NCI-H1092 (cell line): Measurements from ENCODE around the gene GIPR.
"Not testable (repeated sequence)": the region's sequence is repeated elsewhere in the genome, so short reads cannot be mapped to it uniquely, and the experiment has no call there.

Experiments
- DNase-seq: peaks from one replicate; lab custom pipeline; 2025; lab: John Stamatoyannopoulos, UW

Gene GIPR

DNA sequence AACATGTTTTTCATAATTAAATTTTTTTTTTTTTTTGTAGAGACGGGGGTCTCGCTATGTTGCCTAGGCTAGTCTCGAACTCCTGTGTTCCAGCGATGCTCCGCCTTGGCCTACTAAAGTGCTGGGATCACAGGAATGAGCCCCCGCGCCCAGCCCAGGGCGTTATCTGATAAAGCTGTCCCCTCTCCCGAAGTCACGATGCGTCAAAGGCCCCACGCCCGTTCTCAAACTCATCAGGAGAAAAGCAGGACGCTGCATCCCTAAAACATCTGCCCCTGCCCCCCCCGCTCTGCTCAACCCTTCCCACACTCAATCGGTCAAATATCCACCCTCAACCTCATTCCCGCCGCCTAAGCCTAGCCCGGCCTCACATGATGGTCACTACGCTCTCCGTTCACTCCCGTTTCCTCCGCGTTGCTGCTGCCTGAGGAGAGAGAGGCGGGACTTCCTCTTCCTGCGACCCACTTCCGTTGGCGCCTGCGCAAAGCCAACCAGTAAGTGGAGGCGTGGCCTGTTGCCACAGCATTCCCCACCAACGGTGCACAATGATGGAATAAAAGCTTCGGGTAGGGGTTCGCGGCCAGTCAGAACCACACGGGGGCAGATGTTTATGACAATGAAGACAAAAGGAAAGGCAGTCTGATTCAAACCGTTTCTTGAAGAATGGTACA is 23.6 kb downstream of the GIPR start, which contains the start of gene SNRPD2:
Gene SNRPD2 (minus strand): TSS at position 438 of the 671 bp plus-strand sequence. CDS start 65 bp downstream, at position 373.
- DNase-seq: peak; percentile 86

DNA sequence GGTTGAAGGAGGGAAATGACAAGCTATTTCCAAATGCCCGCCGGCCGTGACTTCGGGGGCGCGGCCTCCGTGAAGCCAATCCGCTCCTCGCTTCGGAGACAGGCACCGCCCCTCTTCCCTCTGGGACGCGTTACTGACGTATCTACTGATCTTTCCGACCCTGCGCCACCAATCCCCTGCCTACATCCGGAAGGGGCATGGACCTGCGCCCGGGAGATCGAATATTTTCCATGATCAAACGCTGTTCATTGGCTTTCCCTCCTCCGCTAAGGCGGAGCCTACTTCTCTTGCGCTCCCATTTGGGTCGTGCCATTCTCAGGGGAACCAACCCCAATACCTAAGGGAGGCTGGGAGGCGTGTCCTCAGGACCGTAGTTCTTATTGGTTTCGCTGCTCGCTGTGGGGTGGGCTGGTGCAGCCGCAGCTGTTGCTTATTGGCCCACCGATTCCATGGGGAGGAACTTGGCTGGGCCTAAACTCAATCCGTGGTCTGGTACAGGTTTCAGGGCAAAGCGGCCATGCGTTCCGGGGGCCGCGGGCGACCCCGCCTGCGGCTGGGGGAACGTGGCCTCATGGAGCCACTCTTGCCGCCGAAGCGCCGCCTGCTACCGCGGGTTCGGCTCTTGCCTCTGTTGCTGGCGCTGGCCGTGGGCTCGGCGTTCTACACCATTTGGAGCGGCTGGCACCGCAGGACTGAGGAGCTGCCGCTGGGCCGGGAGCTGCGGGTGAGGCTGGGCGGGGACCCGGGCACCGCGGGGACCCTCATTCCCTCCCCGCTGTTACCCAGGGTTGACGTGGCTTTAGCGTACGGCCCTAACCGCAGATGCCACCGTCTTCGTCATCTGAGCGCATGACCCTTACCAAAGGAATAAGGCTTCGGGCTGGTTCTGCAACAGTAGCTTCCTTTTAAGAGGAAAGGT is 24.4 kb downstream of the GIPR start, which contains the start of gene QPCTL:
Gene QPCTL (plus strand): TSS at position 480 of the 919 bp plus-strand sequence. CDS start 38 bp downstream, at position 518.
- peak; percentile 98 for DNase-seq

DNA sequence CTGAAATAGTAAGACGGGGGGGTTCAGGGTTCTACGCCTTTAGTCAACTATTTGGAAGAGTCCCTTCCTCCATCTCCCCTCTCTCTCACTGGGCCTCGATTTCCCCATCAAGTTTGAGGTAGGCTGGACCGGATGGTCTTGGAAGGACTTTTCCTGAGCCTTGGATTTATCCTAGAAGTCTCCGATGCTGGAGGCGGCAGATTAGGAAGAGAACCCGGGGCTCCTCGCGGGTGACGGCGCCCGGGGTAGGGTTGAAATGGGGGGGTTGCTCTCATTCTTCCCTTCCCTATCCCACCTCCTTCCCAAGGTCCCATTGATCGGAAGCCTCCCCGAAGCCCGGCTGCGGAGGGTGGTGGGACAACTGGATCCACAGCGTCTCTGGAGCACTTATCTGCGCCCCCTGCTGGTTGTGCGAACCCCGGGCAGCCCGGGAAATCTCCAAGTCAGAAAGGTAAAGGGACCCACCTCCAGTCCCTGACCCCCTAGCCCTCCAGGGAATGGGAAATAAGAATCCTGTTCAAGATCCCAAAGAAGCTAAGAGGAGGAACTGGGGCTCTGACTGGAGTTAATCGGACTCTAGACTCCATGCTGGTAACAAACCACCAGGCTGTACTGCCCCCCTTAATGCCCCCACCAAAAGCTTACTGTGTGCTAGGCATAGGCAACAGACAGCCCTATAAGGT is 25.2 kb downstream of the GIPR start:
- DNase-seq: peak; percentile 46

DNA sequence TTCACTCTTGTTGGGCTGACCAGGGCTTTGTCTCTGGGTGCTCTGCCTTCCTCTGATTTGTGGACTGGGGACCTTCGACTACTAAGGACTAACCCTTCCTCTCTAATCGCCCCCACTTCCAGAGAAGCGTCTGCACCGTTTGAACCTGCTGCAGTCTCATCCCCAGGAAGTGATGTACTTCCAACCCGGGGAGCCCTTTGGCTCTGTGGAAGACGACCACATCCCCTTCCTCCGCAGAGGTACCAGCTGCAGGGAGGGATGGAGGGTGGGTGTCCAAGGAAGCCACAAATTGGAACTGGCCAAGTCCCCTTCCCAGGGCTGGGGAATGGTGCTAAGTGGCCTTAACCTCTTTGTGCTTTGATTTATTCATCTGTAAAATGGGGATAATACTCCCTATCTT is 33.7 kb downstream of the GIPR start:
- DNase-seq: no peak

DNA sequence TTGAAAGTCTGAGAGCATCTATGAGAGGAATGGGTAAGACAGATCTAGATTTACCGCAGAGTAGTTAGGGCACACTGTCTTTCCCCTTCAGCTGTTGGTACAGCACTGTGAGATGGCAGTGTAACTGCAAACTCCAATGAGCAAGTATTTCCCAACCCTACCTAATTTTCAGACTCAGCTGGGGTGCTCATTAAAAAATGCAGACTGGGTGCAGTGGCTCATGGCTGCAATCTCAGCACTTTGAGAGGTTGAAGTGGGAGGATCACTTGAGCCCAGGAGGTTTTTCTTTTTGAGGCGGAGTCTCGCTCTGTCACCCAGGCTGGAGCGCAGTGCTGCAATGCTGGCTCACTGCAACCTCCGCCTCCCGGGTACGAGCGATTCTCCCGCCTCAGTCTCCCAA is 37.1 kb downstream of the GIPR start:
- DNase-seq: no peak

DNA sequence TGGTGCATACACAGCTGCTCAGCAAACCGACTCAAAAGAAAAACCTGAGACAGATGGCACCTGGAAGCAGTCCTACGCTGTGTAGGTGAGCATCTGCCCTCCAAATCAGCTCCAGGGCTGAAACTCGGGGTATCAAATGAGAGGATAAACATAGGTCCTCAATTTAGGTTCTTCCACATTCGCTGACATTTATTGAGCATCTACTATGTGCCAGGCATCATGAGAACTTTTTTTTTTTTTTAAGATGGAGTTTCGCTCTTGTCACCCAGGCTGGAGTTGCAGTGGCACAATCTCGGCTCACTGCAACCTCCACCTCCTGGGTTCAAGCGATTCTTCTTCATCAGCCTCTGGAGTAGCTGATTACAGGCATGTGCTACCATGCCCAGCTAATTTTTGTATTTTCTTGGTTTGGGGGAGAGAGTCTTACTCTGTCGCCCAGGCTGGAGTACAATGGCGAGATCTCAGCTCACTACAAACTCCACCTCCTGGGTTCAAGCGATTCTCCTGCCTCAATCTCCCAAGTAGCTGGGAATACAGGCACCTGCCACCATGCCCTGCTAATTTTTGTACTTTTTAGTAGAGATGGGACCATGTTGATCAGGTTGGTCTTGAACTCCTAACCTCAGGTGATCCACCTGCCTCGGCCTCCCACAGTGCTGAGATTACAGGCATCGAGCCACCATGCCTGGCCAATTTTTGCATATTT is 37.8 kb downstream of the GIPR start:
- DNase-seq: no peak

DNA sequence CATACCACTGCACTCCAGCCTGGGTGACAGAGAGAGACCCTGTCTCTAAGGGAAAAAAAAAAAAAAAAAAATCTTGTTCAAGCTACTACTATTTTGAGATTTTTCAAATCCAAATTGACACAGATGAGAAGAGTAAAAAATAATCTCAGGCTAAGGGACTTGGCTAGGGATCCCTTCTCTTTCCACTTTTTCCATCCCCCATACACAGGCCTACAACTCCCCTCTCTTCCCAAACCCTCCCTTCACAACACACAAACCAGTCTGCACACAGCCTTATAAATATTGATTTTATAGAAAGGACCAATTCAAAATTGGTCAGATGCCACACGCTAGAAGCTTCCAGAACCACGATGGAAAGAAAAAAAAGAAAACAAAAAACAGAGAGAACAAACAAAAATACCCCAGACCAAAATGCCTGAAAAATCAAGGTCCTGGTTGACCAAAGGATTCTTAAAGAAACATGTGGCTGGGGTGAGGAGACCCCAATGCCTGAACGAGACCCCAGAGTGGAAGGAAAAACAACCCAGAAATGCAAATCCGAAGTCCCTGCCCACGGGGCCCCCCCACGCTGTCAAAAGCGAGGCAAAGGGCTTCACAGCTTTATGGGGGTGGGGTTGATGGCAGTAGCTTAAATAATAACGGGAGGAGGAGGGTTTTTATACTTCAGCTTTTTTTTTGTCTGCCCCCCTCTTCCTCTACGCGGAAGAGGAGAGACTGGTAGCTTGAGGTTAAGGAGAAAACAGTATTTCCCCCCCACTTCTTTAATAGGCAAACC is 42.5 kb downstream of the GIPR start:
- no peak for DNase-seq

DNA sequence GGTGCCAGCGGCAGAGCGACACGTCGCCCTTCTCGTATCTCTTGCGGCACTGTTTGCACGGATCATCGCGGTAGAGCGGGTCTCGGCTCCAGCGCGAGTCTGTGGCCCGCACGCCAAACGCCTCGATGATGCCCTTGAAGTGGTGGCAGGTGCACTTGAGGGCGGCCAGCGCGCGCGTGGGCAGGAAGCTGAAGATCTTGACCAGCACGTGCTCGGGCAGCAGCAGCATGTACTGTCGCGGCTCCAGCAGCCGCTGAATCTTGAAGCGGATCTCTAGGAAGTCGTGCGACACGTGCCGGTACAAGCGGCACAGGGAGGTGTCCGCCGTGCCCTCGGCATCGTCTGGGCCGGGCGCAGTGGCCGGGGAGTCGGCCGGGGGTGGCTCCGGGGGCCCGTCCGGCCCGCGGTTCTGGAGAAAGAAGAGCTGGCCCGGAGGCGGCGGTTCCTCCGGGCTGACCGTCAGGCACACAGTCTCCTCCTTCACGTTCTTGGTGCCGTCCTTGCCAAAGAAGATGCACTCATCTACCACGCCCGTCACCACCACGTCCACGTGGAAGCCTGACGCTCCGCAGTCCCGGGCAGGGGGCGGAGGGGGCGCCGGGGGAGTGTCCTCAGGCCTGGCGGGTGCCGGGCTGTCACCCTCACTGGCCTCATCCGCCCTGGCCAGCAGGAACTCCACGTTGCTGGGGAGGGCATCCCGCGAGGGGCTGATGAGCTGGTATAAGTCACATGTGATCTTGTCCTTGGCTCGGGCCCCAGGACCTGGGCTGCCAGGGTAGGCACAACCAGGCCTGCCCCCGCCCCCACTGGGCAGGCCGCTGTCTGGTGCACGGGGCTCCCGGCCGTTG is 44.1 kb downstream of the GIPR start:
- DNase-seq: no peak

DNA sequence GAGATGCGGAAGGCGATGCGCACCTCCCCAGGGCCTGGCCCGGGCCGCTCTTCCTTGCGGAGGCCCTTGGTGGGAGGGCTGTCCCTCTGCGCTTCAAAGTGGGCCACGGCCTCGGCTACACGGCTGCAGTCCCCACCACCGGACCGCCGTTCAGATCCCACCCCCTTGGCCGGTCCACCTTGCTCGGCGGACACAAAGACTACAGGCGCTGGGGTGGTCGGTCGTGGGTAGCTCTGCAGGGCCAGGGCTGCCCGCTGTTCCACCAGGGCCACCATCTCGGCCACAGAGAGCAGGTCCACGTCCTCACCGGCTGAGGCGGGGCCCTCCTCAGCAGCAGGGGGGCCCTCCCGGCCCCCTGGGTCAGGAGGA is 44.7 kb downstream of the GIPR start:
- DNase-seq: no peak

DNA sequence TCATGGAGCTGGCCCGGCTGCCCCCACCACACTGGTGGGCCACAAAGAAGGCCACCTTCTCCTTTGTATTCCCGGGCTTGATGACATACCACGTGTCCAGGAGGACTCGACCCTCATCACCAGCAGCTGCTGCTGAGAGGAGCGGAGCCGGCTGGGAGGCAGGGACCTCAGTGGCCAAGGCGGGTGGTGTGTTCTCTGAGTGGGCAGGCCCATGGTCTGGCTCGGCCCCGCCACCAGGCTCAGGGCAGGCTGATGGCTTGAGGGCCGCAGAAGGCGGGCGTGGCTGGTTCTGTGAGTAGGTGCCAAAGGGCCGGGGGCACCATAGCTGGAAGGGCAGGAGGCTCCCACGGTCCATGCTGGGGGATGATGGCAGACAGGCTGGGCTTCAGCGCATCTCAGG is 45.1 kb downstream of the GIPR start:
- no peak for DNase-seq

DNA sequence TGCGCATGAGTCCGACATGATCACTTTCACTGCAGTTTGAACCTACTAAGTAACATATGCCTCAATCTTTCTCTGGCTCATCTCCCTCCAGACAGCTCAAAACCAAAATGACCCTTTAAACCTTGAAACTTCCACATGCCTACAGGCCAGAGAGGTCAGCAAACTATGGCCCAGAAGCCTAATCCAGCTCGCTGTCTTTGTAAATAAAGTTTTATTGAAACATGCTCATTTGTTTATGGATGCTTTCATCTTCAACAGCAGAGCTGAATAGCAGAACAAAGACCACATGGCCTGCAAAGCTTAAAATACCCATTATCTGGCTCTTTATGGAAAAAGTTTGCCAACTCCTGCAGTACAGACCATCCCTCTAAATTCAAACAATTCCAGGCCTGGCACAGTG is 47.1 kb downstream of the GIPR start:
- DNase-seq: no peak

DNA sequence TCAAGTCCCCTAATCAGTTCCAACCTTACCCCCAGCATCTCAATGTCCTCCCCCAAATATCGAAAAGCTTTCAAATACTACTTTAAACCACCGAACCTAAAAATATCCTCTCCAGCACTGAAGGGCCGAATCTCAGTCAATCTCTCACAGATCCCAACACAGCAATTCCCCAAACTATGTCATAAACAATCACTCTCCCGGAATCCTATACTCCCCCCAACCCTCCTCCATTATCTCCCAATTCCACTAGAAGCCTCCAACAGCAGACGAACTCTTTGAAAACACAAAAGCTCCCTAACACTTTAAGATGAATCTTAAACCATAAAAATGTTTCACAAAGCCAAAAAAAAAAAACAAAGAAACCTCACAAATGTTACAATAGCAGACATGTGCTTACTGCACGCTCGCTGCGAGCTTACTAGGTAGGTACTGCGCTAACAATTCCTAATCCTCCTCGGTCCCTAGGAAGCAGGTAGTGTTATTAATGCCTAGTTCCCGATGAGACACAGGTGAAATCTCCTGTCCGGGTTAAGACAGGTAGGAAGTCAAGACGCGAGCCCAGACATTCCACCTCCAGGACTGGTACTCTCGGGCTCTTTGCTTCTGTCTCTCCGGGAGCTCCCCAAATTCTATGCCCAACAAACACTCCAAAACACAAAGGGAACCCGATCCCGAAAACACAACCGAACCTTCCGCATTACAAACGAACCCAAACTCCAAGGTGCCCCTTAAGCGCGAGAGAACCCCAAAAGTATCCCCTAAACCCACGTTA is 48.5 kb downstream of the GIPR start:
- DNase-seq: no peak

DNA sequence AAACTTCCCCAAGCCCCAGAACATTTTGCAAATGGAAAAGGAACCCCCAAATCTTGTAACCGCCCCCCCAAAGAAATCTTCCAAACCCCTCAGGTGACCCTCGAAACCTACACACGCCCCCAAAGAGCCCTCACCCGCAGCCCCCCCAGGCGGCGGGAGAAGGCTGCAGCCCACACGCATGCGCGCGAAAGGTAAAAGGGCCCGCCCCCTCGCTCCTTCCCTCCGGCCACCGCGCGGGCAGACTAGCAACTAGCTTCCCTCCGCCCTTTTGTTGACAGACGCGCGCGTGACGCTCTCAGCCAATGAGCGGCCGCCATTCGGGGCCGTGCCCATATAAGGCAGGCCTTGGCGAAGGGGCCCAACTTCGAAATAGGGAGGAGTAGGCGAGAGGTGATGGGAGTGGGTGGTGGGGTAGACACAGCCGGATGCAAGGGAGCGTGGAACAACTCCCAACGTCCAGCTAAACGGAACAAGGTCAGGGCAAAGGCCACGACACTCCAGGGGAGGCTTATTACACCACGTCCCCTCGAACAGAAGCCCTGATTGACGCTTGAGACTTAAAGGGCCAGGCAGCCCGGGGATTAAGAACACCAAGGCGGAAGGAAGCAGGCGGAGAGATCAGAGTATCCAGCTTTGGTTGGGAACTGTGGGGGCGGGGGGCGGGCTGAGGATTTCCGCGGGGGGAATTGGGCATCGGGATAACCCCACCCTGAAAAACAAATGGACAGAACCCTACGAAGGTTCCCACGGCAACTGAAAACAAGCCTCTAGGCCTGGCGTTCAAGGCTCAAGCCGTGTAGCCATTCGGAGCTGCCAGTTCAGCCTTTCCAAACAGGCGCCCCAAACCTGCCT is 49.3 kb downstream of the GIPR start:
- peak; percentile 97 for DNase-seq

DNA sequence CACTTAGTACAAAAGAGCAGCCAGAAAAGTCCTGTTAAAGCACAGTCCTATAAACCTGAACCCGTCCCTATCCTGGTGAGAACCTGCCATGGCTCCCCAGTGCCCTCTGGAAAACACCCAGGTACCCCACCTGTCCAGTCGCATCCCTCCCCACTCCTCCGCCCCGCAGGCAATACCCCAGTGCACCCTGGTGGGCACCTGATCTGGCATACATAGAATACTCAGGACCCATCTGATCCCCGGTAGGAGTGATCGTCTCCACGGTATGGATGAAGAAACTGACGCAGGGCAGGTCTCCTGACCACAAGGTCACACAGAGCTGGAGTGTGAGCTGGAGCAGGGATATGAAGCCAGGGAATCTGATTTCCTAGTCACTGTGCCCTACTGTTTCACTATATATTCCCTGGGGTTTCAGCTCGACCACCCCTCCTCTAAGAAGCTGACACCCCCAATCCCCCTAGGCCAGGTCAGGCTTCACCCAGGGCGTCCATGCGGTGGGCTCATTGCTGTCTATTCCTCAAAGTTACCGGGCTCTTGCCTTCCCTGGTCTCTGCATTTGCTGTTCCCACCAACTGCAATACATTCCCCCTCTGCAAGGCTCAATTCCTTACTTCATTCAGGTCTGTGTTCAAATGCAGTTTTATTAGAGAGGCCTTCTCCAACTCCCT is 50.1 kb downstream of the GIPR start:
- no peak for DNase-seq

DNA sequence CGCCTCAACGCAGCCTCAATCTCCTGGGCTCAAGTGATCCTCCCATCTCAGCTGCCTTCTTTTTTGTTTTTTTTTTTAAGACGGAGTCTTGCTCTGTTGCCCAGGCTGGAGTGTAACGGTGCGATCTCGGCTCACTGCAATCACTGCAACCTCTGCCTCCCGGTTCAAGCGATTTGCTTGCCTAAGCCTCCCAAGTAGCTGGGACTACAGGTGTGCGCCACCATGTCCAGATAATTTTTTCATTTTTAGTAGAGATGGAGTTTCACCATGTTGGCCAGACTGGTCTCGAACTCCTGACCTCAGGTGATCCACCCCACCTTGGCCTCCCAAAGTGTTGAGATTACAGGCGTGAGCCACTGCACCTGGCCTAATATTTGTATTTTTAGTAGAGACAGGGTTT is 52.0 kb downstream of the GIPR start:
- DNase-seq: not testable (repeated sequence)

DNA sequence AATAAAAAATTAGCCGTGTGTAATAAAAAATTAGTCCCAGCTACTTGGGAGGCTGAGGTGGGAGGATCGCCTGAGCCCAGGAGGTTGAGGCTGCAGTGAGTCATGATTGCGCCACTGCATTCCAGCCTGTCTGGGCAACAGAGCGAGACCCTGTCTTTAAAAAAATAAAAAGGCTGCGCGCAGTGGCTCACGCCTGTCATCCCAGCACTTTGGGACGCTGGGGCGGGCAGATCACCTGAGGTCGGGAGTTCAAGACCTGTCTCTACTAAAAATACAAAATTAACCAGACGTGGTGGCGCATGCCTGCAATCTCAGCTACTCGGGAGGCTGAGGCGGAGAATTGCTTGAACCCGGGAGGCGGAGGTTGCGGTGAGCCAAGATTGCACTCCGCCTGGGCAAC is 60.7 kb downstream of the GIPR start:
- not testable (repeated sequence) for DNase-seq

DNA sequence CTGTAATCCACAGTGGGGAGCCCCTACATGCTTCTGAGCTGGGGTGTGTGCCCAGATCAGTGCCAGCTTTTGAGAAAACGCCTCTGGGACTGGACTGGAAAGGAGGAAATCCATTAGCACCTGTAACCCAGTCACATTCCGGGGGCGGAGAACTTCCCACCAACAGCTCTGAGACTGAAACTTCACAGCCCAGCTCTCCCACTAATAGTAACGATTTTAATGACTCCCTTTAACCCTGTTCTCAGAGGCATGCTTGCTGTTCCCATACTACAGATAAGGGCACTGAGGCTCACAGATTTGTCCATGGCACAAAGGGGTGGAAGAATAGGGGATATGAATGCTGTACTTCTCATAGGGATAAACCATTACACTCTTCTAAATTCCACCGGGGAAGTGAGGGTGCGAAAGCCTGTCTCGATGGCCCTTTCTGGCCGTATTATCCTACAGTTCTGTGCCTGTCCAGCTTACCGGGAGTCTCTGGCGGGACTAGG is 61.8 kb downstream of the GIPR start:
- DNase-seq: no peak
